IPS-18c (cell line): ENCODE measurements around the gene HOXD13.

Experiments used
- H3K4me3 ChIP-seq: 2 replicates; pipeline ENCODE4 v1.7.0; 2013; ENCODE audit warnings: low read depth, mild to moderate bottlenecking, low read length, moderate library complexity; ENCODE audit not compliant: insufficient read depth
- H3K9me3 ChIP-seq: one replicate; pipeline ENCODE4 v1.6.1; 2013; ENCODE audit warnings: mild to moderate bottlenecking, low read length, moderate library complexity; ENCODE audit not compliant: control insufficient read depth, insufficient read depth

HOXD13 gene

GRCh38 chr2:176079285-176079830 lies 13.2 kb upstream of the HOXD13 start:
- Histone ChIP-seq H3K4me3 (peak overlapping the region; percentile 1), H3K9me3 (peaks cover 7% of the 10 kb centered on the region)

DNA sequence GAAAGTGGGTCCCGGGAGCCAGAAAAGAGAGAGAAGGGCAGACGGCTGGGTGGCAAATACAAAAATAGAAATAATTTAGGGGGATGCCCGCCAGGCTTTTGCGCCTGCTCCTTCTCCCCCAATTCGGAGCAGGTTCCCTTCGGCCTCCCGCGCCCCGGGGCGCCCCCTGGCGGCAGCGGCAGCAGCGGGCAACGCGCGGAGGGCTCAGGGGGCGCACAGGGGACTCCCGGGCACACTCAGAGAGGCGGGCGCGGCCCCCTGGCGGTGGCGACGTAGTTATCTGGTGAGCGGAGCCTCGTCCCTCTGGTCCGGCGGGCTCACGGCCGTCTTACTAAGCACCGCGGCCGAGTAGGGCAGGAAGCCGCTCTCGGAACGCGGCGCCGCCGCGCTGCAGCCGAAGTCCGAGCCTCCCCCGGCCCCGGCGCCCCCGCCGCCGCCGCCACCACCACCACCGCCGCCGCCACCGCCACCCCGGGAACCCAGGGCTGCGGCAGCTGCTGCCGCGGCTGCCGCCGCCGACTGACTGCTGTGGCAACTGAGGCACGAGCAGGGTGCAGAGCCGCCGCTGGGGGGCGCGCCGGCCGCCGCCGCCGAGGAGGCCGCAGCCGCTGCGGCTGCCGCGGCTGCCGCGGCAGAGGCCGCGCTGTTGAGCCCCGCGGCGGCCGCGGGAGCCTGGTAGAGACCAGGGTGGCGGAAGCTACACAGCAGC lies 12.5 kb upstream of the HOXD13 start:
- Histone ChIP-seq H3K4me3 (peak overlapping the region; percentile 1; the same call in 1 of the 2 replicates), H3K9me3 (peaks cover 7% of the 10 kb centered on the region)

DNA sequence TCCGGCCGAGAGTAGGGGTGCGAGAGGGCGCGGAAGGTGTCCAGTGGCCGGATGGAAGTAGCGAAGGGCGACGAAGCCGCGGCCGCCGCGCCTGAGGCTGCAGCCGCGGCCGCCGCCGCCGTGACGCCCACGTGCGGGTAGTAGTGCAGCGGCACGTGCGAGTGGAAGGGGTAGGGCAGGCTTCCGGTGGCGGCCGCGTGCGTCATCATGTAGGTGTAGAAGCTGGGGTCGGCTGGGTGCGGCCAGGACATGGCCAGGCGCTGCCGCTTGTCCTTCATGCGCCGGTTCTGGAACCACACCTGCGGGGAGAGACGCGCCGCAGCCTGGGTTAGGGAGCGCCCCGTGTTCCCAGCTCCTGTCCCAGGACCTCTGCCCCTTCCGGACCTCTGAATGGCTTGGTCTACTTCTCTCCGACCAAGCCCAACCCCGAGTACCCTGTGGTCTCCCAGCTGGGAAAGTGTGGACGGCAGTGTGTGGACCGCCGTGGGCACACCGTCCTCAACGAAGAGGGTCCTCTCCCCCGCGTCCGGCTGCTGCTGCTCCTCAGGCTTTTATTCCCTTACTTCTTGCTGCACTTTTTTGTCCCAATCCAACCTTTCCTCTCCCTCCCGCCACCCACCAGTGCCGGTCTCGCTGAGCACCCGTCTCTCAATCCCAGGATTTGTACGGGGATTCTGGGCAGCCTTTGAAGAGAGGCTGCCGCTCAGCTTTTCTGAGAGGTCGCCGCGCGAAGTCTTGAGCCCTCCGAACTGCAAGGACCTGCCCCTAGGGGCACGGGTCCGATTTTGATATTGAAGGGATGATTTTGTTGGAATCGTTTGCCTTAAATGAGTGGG lies 11.8 kb upstream of the HOXD13 start:
- H3K4me3 ChIP-seq, result peak overlapping the region; percentile 31; the same call in 1 of the 2 replicates
- peaks cover 7% of the 10 kb centered on the region for H3K9me3 ChIP-seq

DNA sequence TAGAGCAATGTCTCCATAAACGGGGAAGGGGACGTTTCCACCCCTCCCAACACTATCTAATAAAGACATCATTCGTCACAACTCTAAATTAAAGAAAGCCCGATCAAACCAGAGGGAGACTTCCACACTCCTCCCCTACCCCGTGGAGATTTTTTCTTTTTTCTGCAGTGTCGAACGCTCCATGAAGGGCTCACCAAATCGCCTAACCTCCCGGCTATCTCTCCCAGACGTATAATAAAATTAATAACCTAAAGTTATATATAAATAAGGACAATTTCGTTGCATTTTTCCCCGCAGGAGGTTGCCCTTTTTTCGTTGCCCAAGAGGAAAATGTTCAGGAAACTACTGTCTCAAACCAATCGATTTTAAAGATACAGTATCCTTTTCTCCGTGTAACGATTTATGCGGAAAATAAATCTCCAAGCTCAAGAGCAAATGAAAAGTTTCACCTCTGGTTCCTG lies 11.1 kb upstream of the HOXD13 start:
- peak overlapping the region; percentile 31; the same call in 1 of the 2 replicates for H3K4me3 ChIP-seq
- H3K9me3 ChIP-seq, result peaks cover 7% of the 10 kb centered on the region

- Histone ChIP-seq H3K4me3 (no peak overlapping the region), H3K9me3 (peaks cover 7% of the 10 kb centered on the region)
Observed at GRCh38 chr2:176081837-176082524, 10.5 kb upstream of the HOXD13 start.

GRCh38 chr2:176082525-176082823 lies 10.0 kb upstream of the HOXD13 start:
- Histone ChIP-seq H3K9me3 (peaks cover 7% of the 10 kb centered on the region), H3K4me3 (no peak overlapping the region)

DNA sequence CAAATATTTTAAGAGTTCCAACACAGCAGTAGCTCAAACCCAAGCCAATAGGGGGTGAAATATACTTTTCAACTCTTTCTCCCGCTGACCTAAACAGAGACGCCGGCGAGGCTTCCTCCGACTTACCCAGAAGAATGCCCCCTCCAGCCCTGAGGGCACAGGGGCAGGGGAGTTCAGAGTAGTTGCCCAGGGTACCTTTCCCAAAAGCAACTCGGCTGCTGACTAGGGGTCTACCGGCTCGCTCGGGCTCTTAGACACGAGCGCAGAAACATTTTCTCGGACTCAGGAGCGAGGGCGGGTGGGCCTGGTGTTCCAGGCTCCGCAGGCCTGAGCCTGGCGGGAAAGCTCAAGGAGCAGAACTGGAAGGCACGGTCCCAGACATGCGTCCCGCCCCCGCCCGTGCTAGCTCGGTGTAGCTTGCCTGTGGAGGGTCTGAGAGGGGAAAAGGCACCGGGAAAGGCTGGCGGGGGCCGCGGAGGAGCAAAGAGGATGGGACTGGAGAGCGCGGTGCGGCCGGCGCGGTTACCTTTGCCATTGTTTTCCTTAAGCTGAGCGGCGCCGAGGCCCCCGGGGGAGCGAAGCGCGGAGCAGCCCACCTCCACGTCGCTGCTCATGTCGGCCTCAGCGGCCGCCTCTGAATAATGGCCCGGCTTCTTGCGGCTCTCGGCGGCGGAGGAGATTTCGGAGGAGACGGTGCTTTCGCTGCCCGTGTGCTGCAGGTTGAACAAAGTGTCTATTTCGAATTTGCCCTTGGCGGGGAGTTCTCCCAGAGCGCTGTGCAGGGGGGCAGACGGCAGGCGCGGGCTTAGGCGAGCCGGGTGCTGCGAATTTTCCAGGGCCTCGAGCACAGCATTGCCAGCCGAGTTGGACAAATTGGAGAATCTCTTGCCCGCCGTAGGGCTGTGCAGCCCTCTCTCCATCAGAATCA lies 9.4 kb upstream of the HOXD13 start:
- H3K9me3 ChIP-seq, result peaks cover 7% of the 10 kb centered on the region
- no peak overlapping the region for H3K4me3 ChIP-seq

DNA sequence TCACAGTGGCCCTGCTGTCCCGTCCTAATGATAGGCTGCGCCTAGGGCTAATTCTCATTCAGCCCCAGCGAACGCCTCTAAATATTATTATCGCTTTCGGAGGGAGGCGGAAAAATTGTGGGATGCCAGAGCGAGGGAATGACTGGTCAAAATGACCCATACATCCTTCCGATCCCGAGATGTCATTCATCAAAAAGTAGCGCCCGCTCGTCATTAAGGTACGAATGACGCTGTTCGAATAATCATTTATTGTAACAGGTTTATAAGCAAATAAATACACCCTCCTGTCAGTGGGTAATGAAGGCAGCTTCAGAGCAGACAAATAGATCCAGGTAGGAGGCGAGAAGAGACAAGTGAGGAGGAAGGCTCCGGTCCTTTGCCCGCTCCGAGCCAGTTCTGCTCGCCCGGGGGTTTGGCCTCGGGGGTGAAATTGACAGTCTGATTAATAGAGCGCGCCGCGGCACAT lies 8.7 kb upstream of the HOXD13 start, which contains the start of gene EVX2:
Gene EVX2, minus strand, starts transcription at position 167 of the 466 bp plus-strand sequence. CDS start 186 bp downstream, outside the sequence.
- H3K9me3 ChIP-seq, result peaks cover 7% of the 10 kb centered on the region
- no peak within 1 kb of the TSS for H3K4me3 ChIP-seq

DNA sequence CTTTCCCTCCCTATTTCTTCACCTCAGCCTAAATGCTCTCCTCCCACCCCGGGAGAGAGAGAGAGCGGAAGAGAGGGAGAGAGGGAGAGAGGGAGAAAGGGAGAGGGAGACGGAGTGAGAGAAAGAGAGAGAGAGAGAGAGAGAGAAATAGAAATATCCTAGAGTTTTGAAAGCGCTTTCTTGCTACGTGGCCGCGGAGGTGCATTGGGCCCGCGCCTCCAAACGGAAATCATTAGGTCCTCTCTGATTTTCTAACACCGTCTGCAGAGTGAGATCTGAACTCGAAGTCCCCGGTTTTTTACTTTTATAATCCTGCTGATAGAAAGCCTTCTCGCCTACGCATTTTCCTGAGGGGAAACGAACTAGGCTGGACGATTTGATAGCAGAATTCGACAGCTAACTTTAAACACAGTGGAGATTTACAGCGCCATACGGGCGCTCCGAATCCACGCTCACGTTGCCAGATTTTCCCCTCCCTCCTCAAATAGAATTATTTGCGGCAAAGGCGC lies 7.9 kb upstream of the HOXD13 start:
- H3K4me3 ChIP-seq, result no peak overlapping the region
- peaks cover 5% of the 10 kb centered on the region for H3K9me3 ChIP-seq

DNA sequence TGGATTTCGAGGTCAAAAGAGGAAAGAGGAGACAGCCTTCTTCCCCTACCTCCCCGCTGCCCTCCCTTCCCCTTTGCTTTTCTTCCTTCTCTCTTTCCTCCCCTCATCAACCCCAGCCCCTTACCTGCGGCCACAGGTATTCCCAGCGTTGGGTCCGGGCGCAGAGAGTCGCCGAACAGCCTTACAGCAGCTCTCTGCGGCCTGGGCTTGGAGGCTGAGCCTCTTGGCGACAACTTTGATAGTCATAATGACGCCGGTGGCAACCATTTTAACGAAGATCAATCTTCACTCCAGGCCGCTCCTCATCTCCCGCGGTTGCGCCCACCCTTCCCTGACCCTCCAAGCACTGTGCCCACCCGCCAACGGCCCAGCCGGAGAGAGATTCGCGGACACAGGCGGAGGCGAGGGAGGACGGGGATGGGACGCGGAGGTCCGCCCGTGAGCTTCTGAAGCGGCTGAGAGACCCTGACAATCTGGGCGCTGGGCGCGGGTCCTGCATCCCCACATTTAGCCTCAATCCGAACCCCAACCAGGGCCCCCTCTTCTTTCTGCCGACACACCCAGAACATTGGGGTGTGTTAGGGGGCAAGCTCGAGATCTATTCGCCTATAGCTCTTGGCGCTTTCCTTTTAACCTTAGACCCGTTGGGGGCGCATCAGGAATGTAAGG lies 7.3 kb upstream of the HOXD13 start:
- H3K4me3 ChIP-seq, result no peak overlapping the region
- H3K9me3 ChIP-seq, result peaks cover 4% of the 10 kb centered on the region

GRCh38 chr2:176085861-176086771 lies 6.4 kb upstream of the HOXD13 start:
- Histone ChIP-seq H3K9me3 (peaks cover 4% of the 10 kb centered on the region), H3K4me3 (no peak overlapping the region)

DNA sequence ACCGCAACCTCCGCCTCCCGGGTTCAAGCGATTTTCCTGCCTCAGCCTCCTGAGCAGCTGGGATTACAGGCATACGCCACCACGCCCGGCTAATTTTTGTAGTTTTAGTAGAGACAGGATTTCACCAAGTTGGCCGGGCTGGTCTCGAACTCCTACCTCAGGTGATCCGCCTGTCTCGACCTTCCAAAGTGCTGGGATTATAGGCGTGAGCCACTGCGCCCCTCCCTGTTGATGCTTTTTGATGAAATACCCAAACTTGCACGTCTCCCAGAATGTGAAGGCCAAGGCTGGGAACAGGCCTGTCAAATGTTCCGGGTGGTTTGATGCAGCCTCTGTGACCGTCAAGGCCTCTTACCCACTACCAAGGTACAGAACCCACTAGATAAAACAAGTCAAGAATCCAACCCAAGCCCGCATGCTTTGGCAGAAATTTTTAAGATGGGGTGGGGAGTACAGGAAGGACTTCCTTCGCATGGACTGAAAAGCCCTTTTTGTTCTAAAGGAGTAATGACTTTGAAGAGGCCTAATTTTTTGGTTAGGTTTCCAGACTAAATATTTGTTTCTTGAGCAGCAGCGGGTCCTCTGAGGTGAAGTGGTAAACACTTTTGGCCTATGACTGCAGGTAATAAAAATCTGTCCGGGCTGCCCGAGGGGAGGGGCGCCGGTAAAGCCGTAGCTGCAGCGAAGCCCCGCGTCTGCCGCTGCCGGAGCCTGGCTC lies 5.0 kb upstream of the HOXD13 start:
- Histone ChIP-seq H3K4me3 (peak overlapping the region; percentile 26; the same call in 1 of the 2 replicates), H3K9me3 (peaks cover 2% of the 10 kb centered on the region)

- Histone ChIP-seq H3K9me3 (peaks cover 2% of the 10 kb centered on the region), H3K4me3 (peak overlapping the region; percentile 26)
Observed at GRCh38 chr2:176088048-176088936, 4.2 kb upstream of the HOXD13 start.
